Cardiac fibroblast (primary cell): Measurements from ENCODE around the gene PCDH9.

ENCODE experiments used
- DNase-seq, 2 donors: peaks; one replicate each; pipeline versions ENCODE4 v3.0.0 to v3.0.0-alpha.2; 2010; ENCODE audit warnings: low read depth in 2 of 2
- H3K4me3 ChIP-seq, 2 donors: replicated peaks in 1 of 2; 1 replicate in 1 of 2; 2 replicates in 1 of 2; pipeline ENCODE4 v1.5.1; 2011; ENCODE audit warnings: low read depth in 2 of 2, low read length in 2 of 2, mild to moderate bottlenecking in 2 of 2, moderate library complexity in 1 of 2
- TF ChIP-seq, protein P1 (sequence below): IDR thresholded peaks from one replicate; pipeline ENCODE4 v1.5.1; 2011; ENCODE audit warnings: low read depth, mild to moderate bottlenecking, low read length, inconsistent platforms

PCDH9 gene

DNA sequence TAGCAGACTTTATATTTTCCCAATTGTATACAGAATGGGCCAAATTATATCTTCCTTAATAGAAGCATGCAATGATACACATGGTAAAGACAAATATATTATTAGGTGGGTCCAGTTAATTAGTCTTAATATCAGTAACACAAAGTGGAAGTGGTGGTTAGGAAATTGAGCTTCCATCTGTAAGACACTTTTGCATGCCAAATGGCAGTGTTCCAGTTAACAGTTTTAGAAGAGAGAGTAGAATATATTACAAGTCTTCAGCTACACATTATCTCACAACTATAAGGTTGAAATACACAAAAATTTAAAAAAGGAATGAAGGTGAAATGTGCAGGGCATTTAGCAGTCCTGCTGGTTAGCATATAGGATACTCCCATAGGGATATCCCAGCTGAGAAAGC is 536.5 kb downstream of the PCDH9 start:
- DNase-seq: peak in 1 of 2 donors; percentile 48
- H3K4me3 ChIP-seq: no peak overlapping the region
- TF ChIP-seq, protein P1, sequence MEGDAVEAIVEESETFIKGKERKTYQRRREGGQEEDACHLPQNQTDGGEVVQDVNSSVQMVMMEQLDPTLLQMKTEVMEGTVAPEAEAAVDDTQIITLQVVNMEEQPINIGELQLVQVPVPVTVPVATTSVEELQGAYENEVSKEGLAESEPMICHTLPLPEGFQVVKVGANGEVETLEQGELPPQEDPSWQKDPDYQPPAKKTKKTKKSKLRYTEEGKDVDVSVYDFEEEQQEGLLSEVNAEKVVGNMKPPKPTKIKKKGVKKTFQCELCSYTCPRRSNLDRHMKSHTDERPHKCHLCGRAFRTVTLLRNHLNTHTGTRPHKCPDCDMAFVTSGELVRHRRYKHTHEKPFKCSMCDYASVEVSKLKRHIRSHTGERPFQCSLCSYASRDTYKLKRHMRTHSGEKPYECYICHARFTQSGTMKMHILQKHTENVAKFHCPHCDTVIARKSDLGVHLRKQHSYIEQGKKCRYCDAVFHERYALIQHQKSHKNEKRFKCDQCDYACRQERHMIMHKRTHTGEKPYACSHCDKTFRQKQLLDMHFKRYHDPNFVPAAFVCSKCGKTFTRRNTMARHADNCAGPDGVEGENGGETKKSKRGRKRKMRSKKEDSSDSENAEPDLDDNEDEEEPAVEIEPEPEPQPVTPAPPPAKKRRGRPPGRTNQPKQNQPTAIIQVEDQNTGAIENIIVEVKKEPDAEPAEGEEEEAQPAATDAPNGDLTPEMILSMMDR: no peak

GRCh38 chr13:66691149-66691548 is 539.0 kb downstream of the PCDH9 start:
- no peak overlapping the region for H3K4me3 ChIP-seq
- DNase-seq: peak in 1 of 2 donors; percentile 22
- TF ChIP-seq, protein P1: no peak

DNA sequence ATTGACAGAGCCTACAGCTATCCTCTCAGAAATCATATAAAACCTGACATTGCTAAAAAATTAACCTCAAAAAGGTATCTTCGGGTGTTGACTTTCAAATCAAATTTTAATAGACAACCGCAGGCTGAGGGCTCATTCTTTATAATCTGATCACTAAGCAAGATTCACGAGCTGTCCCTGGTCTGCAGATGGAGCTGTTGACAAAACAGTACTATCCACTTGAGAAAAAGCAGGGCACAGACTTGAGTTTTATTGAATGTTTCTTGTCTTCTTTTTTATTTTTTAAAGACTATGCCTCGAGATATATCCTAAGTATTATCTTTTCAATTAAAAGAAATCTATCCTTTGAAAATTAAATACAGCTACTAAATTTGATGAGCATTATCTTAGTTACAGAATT is 540.5 kb downstream of the PCDH9 start:
- DNase-seq: peak; percentile 58 to 70
- TF ChIP-seq, protein P1: peak; percentile 38
- H3K4me3 ChIP-seq: no peak overlapping the region

DNA sequence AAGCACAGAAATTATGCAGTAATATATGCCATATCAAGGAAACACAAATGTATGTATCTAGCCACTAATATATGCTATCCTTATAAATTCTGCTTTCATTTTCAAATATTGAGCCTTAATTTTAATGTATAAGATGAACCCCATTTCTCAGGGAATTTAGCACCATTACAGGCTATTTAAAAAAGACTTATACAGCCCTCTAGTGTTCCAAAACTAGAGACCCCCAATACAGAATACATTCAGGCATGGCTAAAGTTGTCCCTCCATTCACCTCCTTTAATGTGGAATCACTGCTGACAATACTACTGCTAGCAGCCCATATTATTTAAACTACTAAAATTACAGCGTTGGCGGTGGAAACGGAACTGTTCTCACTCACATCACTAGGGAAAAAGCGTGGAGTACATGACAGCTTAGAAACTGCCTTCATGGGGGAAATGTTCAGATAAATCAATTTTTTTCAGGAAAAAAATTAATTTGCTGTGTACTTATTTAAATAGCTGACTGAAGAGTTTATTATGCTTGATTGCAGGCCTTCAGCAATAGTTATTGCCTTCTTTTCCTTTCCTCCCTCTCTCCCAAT is 541.0 kb downstream of the PCDH9 start:
- TF ChIP-seq, protein P1: peak; percentile 29
- DNase-seq: peak; percentile 26 to 39

DNA sequence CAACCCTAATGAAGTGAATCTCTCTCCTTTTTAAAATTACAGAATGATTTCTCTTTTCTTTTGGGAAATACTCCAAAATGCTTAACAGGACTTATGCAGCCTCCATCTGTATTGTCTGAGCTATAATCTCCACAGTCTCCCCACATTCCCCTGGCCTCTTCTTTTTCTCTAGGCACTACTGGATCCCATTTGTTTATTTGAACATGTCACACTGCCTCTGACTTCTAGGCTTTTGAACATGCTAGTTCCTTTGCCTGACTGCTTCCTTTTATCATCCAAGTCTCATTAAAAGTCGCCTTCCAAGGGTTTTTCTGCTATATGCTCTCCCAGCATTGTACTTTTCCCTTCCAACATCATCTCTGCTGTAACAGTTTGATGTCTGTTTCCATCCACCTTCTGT is 548.7 kb downstream of the PCDH9 start:
- no peak for DNase-seq
- no peak overlapping the region for H3K4me3 ChIP-seq
- TF ChIP-seq, protein P1: no peak

More for the DNA sequence above, 541.0 kb downstream of the PCDH9 start:
- H3K4me3 ChIP-seq: no peak overlapping the region

- no peak for DNase-seq
- TF ChIP-seq, protein P1: no peak
These were observed 550.1 kb downstream of the PCDH9 start for GRCh38 chr13:66680031-66680430.

DNA sequence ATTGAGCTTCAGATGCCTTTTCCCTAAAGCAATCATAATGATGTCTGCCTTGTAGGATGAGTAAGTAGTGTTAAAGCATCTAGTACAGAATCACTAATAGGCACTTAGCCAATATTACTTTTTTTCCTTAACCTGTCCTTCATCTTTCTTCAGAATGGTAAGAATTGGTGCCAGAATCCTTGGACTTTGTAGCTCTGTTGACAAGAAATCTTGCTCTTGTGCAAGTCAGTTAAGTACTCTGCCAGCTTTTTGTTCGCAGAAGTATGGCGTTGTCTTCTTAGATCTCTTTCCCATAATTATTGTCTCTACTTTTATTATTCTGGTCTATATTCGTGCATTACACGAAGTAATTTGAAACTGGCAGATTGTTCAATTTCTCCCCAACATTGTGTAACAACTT is 554.5 kb downstream of the PCDH9 start:
- no peak overlapping the region for H3K4me3 ChIP-seq
- TF ChIP-seq, protein P1: no peak
- peak; percentile 27 to 59 for DNase-seq

More at GRCh38 chr13:66680031-66680430, 550.1 kb downstream of the PCDH9 start:
- no peak overlapping the region for H3K4me3 ChIP-seq
